ENCODE measurements around the gene CDH23.

GRCh38 chr10:71810048-71810750, 413.5 kb downstream of the CDH23 start:
- TF ChIP-seq EZH2 (IDR thresholded peaks at IDR 0.05; ENCODE audit: borderline replicate concordance, insufficient read depth, low read depth, low read length, poor library complexity, severe bottlenecking) (no peak), CTCF (IDR thresholded peaks at IDR 0.05) (no peak)
